Neural crest cell (in vitro differentiated cells): ENCODE measurements around the gene SPEG. TPM values are rescaled to one million over a fixed set of nuclear protein-coding genes. Genes with fewer than 3 reads are reported as not detected.
A peak's percentile ranks its signal among the peaks of the same experiment; 100 is the strongest.

ENCODE experiments used
- DNase-seq: peaks from one replicate; pipeline ENCODE4 v3.0.0; 2021; ENCODE audit warnings: low read depth, mixed read lengths, low spot score
- H3K27ac Mint-ChIP-seq: one replicate; pipeline ENCODE4 v1.8.0; 2021; ENCODE audit warnings: mild to moderate bottlenecking, mixed read lengths; ENCODE audit not compliant: unreplicated experiment
- H3K27me3 Mint-ChIP-seq: 2 replicates; pipeline ENCODE4 v1.8.0; 2021; ENCODE audit warnings: low read depth, mild to moderate bottlenecking, mixed read lengths
- H3K36me3 Mint-ChIP-seq: 2 replicates; pipeline ENCODE4 v1.8.0; 2021; ENCODE audit warnings: low read depth, mild to moderate bottlenecking, mixed read lengths
- H3K4me1 Mint-ChIP-seq: 2 replicates; pipeline ENCODE4 v1.8.0; 2021; ENCODE audit warnings: mixed read lengths
- H3K4me3 Mint-ChIP-seq: one replicate; pipeline ENCODE4 v1.8.0; 2021; ENCODE audit warnings: mild to moderate bottlenecking, mixed read lengths
- H3K9me3 Mint-ChIP-seq: 2 replicates; pipeline ENCODE4 v1.8.0; 2021; ENCODE audit warnings: mixed read lengths
- total RNA-seq: library from RNA; stranded (reverse); gene quantifications from 2 replicates; pipeline ENCODE4 v1.2.1, GENCODE V29; 2021
- TF ChIP-seq, protein P1 (sequence below): fragments of 200-600 bp; sonication (generic); conservative IDR thresholded peaks from 2 replicates; pipeline ENCODE4 v1.5.0; 2021; ENCODE audit warnings: antibody characterized with exemption, mild to moderate bottlenecking

SPEG gene
- total RNA-seq, 1 donor from 2014 or later = 13.4 TPM

DNA sequence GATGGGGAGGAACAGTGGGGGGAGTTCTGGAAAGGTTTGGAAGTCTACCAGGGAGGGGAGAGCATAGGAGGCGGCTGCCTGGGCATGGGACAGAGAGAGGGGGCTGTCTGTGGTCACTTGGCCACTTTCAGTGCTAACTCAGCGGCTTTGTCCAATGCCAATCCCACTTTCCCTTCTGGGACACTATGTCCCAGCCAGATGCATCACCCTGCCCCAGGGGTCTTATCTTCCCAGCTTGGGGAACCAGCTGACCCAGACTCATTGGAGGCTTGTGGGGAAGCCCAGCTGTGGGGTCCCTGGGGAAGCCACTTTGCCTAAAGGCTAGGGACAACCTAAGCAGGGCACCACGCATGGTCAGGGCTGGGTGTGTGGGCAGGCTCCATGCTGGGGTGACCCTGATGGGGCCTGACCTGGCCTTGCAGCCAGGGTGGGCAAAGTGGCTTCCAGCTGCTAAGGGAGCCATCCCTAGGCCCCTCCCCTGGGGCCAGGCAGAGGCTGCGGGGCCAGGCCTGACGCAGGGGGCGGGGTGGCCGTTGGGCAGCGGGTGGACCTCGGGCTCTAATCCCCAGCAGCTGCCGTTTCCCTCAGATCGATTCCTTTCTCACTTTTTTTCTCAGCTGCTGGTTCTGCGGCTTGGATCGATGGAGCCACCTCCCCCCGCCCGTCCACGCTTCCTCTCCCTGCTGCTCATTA, 78.0 kb downstream of the SPEG start:
- peaks cover 53% of the 10 kb centered on the region for H3K27me3 Mint-ChIP-seq
- H3K4me3 Mint-ChIP-seq = peak overlapping the region; percentile 56
- no peaks in the 10 kb centered on the region for H3K9me3 Mint-ChIP-seq
- no peak for DNase-seq
- H3K36me3 Mint-ChIP-seq = no peaks in the 10 kb centered on the region
- TF ChIP-seq, protein P1, sequence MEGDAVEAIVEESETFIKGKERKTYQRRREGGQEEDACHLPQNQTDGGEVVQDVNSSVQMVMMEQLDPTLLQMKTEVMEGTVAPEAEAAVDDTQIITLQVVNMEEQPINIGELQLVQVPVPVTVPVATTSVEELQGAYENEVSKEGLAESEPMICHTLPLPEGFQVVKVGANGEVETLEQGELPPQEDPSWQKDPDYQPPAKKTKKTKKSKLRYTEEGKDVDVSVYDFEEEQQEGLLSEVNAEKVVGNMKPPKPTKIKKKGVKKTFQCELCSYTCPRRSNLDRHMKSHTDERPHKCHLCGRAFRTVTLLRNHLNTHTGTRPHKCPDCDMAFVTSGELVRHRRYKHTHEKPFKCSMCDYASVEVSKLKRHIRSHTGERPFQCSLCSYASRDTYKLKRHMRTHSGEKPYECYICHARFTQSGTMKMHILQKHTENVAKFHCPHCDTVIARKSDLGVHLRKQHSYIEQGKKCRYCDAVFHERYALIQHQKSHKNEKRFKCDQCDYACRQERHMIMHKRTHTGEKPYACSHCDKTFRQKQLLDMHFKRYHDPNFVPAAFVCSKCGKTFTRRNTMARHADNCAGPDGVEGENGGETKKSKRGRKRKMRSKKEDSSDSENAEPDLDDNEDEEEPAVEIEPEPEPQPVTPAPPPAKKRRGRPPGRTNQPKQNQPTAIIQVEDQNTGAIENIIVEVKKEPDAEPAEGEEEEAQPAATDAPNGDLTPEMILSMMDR = no peak
- H3K27ac Mint-ChIP-seq = no peak overlapping the region
- peaks cover 61% of the 10 kb centered on the region for H3K4me1 Mint-ChIP-seq

DNA sequence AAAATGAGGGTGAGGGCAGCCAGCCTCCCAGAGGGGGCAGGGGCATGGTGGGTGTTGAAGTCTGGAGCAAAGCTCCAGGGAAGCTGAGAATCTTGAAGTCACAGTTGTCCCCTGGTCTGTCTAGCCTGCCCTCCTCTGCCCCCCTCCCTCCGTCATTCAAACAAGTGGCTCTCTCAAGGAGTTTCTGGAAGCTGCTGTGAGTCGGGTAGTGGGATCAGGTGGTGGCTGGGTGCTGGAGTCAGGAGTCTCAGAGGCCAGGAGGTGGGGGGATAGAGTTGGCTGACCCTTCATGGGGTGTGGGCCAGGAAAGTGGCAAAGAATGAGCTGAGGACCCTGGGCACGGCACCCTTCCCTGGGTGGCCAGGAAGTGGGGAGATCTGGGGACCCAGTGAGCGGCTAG, 79.1 kb downstream of the SPEG start:
- Mint-ChIP-seq H3K36me3 (no peaks in the 10 kb centered on the region), H3K27ac (peak overlapping the region; percentile 50), H3K27me3 (peaks cover 58% of the 10 kb centered on the region), H3K4me3 (peak overlapping the region; percentile 61), H3K9me3 (no peaks in the 10 kb centered on the region), H3K4me1 (peaks cover 69% of the 10 kb centered on the region)
- DNase-seq = no peak
- TF ChIP-seq, protein P1 = no peak

DNA sequence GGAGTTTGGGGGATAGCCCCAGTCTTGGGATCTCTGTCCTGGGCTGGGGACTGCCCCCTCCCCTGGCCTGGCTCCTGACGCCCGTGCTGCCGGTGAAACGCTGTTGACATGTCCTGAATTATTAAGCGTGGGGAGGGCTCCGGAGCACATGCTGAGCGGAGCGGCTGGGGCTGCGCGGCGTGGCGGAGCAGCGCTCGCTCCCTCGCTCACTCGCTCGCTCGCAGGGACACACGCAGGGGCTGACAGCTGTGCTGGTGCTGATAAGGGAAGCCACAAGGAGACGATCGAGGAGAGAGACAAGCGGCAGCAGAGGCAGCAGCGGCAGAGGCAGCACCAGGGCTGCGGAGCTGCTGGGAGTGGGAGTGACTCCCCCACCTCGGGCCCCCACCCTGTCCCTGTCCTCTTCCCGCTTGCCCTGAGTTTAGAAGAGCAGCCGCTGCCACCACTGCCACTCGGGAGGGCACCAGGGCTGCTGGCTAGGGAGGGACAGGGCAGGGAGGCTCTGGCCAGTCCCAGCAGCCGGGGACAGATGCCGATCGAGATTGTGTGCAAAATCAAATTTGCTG, 79.6 kb downstream of the SPEG start, which contains the start of gene ASIC4:
ASIC4 (plus strand) TSS at position 287 of the 566 bp plus-strand sequence; CDS start at position 530, 243 bp downstream.
- TF ChIP-seq, protein P1 = no peak
- H3K36me3 Mint-ChIP-seq = no peaks in the 10 kb centered on the region
- peaks cover 71% of the 10 kb centered on the region for H3K4me1 Mint-ChIP-seq
- H3K9me3 Mint-ChIP-seq = no peaks in the 10 kb centered on the region
- peak within 1 kb of the TSS; percentile 61 for H3K4me3 Mint-ChIP-seq
- no peak for DNase-seq
- peaks cover 58% of the 10 kb centered on the region for H3K27me3 Mint-ChIP-seq
- peak within 1 kb of the TSS; percentile 50 for H3K27ac Mint-ChIP-seq

DNA sequence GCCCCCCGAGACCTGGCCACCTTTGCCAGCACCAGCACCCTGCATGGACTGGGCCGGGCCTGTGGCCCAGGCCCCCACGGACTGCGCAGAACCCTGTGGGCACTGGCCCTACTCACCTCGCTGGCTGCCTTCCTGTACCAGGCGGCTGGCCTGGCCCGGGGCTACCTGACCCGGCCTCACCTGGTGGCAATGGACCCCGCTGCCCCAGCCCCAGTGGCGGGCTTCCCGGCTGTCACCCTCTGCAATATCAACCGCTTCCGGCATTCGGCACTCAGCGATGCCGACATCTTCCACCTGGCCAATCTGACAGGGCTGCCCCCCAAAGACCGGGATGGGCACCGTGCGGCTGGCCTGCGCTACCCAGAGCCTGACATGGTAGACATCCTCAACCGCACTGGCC, 80.2 kb downstream of the SPEG start:
- Mint-ChIP-seq H3K36me3 (no peaks in the 10 kb centered on the region), H3K27ac (no peak overlapping the region), H3K9me3 (no peaks in the 10 kb centered on the region), H3K4me1 (peaks cover 69% of the 10 kb centered on the region), H3K27me3 (peaks cover 57% of the 10 kb centered on the region), H3K4me3 (peak overlapping the region; percentile 41)
- TF ChIP-seq, protein P1 = no peak
- DNase-seq = no peak

DNA sequence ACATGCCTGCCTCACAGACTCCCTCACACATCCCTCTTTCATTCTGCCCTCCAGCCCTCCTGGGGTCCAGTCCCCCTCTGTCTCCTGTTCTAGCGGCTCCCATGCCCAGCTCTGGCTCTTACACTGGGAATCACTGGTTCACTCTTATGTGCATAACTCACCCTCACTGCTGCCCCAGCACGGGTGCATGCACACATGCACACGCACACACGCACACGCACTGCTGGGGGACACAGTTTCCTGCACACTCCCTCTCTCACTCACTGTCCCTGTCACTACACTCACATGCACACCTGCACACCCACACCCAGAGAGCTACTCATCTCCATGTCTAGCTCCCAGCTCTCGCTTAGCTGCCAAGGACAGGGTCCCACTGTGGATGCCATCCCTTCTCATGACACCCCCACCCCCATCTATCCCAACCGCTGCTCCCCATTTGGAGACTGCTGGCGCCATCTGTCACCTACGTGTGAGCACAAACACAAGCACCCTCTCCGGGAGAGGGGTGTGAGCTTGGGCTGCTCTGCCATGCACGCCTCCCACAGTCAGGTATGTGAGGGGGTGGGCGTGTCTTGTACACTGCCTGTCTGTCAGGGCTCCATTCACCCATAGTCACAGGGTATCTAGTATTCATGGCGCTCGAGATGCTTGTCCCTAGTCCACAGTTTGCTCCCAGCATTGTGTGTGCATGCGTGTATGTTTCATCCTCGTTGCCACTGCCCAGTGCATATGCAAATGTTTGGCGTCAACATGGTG, 81.4 kb downstream of the SPEG start:
- H3K36me3 Mint-ChIP-seq = no peaks in the 10 kb centered on the region
- DNase-seq = no peak
- TF ChIP-seq, protein P1 = no peak
- peak overlapping the region; percentile 84 for H3K27ac Mint-ChIP-seq
- peaks cover 58% of the 10 kb centered on the region for H3K27me3 Mint-ChIP-seq
- no peaks in the 10 kb centered on the region for H3K9me3 Mint-ChIP-seq
- peak overlapping the region; percentile 61 for H3K4me3 Mint-ChIP-seq
- peaks cover 63% of the 10 kb centered on the region for H3K4me1 Mint-ChIP-seq
